GM18498 (cell line): ENCODE data around the gene POLR1E.

Experiments used
- ATAC-seq: cut with Tn5 transposase; IDR thresholded peaks from one replicate; pipeline ENCODE4 v1.9.1; 2021; ENCODE audit warnings: mild to moderate bottlenecking, moderate library complexity; ENCODE audit not compliant: unreplicated experiment

Gene POLR1E

GRCh38 chr9:37485389-37486255, at the start of gene POLR1E:
POLR1E (plus strand) TSS chr9:37485948; CDS start chr9:37486048, 100 bp downstream.
- peak; percentile 98 for ATAC-seq

GRCh38 chr9:37436540-37436939, 49.2 kb upstream of the POLR1E start:
- ATAC-seq: no peak

GRCh38 chr9:37437010-37437409, 48.7 kb upstream of the POLR1E start:
- ATAC-seq: no peak

GRCh38 chr9:37437621-37438020, 48.1 kb upstream of the POLR1E start:
- no peak for ATAC-seq

- ATAC-seq: no peak
Observed at GRCh38 chr9:37438359-37438758, 47.4 kb upstream of the POLR1E start.

- no peak for ATAC-seq
Observed at GRCh38 chr9:37441776-37442370, 43.9 kb upstream of the POLR1E start.

- ATAC-seq: no peak
Observed at GRCh38 chr9:37442556-37442955, 43.2 kb upstream of the POLR1E start.

- ATAC-seq: no peak
Observed at GRCh38 chr9:37443566-37443965, 42.2 kb upstream of the POLR1E start.

GRCh38 chr9:37444890-37445289, 40.9 kb upstream of the POLR1E start:
- no peak for ATAC-seq

GRCh38 chr9:37445832-37446231, 39.9 kb upstream of the POLR1E start:
- ATAC-seq: no peak

- ATAC-seq: no peak
Observed at GRCh38 chr9:37446401-37446800, 39.3 kb upstream of the POLR1E start.

- ATAC-seq: no peak
Observed at GRCh38 chr9:37447111-37447510, 38.6 kb upstream of the POLR1E start.

- no peak for ATAC-seq
Observed at GRCh38 chr9:37449862-37450632, 35.7 kb upstream of the POLR1E start.

- no peak for ATAC-seq
Observed at GRCh38 chr9:37451628-37452027, 34.1 kb upstream of the POLR1E start.

GRCh38 chr9:37452611-37453010, 33.1 kb upstream of the POLR1E start:
- ATAC-seq: no peak

GRCh38 chr9:37453827-37454226, 31.9 kb upstream of the POLR1E start:
- no peak for ATAC-seq

- ATAC-seq: no peak
Observed at GRCh38 chr9:37454238-37454637, 31.5 kb upstream of the POLR1E start.

- ATAC-seq: no peak
Observed at GRCh38 chr9:37455884-37456647, 29.7 kb upstream of the POLR1E start.

GRCh38 chr9:37456817-37457216, 28.9 kb upstream of the POLR1E start:
- no peak for ATAC-seq

- ATAC-seq: no peak
Observed at GRCh38 chr9:37464006-37464405, 21.7 kb upstream of the POLR1E start.
